Astrocyte (in vitro differentiated cells and primary cell): Measurements from ENCODE around the gene HS6ST3.
"Not testable (repeated sequence)": the region's sequence is repeated elsewhere in the genome, so short reads cannot be mapped to it uniquely, and the experiment has no call there.

ENCODE experiments used
- EZH2 ChIP-seq: IDR thresholded peaks from 2 replicates; pipeline ENCODE4 v1.6.1; 2012; ENCODE audit warnings: mild to moderate bottlenecking, low read length, inconsistent platforms; ENCODE audit not compliant: insufficient read depth
- TF ChIP-seq, protein P1 (sequence below): IDR thresholded peaks from 2 replicates; pipeline ENCODE4 v1.5.1; 2011; ENCODE audit warnings: low read depth, mild to moderate bottlenecking, inconsistent platforms, low read length, moderate library complexity; ENCODE audit not compliant: insufficient read depth

GRCh38 chr13:96051491-96051890, 38.4 kb upstream of the HS6ST3 start:
- TF ChIP-seq, protein P1, sequence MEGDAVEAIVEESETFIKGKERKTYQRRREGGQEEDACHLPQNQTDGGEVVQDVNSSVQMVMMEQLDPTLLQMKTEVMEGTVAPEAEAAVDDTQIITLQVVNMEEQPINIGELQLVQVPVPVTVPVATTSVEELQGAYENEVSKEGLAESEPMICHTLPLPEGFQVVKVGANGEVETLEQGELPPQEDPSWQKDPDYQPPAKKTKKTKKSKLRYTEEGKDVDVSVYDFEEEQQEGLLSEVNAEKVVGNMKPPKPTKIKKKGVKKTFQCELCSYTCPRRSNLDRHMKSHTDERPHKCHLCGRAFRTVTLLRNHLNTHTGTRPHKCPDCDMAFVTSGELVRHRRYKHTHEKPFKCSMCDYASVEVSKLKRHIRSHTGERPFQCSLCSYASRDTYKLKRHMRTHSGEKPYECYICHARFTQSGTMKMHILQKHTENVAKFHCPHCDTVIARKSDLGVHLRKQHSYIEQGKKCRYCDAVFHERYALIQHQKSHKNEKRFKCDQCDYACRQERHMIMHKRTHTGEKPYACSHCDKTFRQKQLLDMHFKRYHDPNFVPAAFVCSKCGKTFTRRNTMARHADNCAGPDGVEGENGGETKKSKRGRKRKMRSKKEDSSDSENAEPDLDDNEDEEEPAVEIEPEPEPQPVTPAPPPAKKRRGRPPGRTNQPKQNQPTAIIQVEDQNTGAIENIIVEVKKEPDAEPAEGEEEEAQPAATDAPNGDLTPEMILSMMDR: not testable (repeated sequence)
- TF ChIP-seq EZH2: not testable (repeated sequence)
